WERI-Rb-1 (cell line): Measurements from ENCODE around the gene CRKL.
"Not testable (repeated sequence)": the region's sequence is repeated elsewhere in the genome, so short reads cannot be mapped to it uniquely, and the experiment has no call there.

Experiments
- DNase-seq: peaks from one replicate; pipeline ENCODE4 v3.0.0-alpha.2; 2020
- H3K27ac ChIP-seq: fragments of 250-450 bp; sonication (Bioruptor Pico); 2 replicates; pipeline ENCODE4 v1.5.1; 2020; ENCODE audit warnings: mild to moderate bottlenecking, moderate library complexity
- H3K27me3 ChIP-seq: fragments of 250-450 bp; sonication (Bioruptor Pico); 2 replicates; pipeline ENCODE4 v1.5.1; 2021; ENCODE audit warnings: mild to moderate bottlenecking, low read depth, moderate library complexity; ENCODE audit not compliant: insufficient read depth, severe bottlenecking
- H3K36me3 ChIP-seq: fragments of 250-450 bp; sonication (Bioruptor Pico); 2 replicates; pipeline ENCODE4 v1.5.1; 2020; ENCODE audit warnings: mild to moderate bottlenecking, moderate library complexity
- H3K4me3 ChIP-seq: 2 replicates; pipeline ENCODE4 v1.5.1; 2011; ENCODE audit warnings: low read depth, mild to moderate bottlenecking, control low read depth, low read length
- H3K9me3 ChIP-seq: fragments of 250-450 bp; sonication (Bioruptor Pico); 2 replicates; pipeline ENCODE4 v1.5.1; 2021; ENCODE audit warnings: mild to moderate bottlenecking, moderate library complexity; ENCODE audit not compliant: severe bottlenecking
- TF ChIP-seq, protein P1 (sequence below): IDR thresholded peaks from 2 replicates; pipeline ENCODE4 v1.5.1; 2011; ENCODE audit warnings: low read depth, mild to moderate bottlenecking, control low read depth, inconsistent platforms, low read length

CRKL gene

DNA sequence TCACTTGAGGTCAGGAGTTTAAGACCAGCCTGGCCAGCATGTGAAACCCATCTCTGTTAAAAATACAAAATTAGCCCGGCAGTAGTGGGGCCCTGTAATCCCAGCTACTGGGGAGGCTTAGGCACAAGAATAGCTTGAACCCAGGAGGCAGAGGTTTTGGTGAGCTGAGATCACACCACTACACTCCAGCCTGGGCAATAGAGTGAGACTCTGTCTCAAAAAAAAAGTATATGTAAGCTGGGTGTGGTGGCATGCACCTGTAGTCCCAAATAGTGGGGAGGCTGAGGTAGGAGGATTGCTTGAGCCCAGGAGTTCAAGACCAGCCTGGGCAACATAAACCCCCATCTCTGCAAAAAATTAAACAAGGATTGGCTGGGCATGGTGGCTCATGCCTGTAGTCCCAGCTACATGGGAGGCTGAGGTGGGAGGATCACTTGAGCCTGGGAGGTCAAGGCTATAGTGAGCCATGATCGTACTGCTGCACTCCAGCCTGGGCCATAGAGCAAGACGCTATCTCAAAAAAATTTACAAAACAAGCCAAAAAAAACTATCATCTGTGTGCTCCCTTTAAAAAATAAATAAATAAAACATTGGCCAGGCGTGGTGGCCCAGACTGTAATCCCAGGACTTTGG lies 10.8 kb downstream of the CRKL start:
- TF ChIP-seq, protein P1, sequence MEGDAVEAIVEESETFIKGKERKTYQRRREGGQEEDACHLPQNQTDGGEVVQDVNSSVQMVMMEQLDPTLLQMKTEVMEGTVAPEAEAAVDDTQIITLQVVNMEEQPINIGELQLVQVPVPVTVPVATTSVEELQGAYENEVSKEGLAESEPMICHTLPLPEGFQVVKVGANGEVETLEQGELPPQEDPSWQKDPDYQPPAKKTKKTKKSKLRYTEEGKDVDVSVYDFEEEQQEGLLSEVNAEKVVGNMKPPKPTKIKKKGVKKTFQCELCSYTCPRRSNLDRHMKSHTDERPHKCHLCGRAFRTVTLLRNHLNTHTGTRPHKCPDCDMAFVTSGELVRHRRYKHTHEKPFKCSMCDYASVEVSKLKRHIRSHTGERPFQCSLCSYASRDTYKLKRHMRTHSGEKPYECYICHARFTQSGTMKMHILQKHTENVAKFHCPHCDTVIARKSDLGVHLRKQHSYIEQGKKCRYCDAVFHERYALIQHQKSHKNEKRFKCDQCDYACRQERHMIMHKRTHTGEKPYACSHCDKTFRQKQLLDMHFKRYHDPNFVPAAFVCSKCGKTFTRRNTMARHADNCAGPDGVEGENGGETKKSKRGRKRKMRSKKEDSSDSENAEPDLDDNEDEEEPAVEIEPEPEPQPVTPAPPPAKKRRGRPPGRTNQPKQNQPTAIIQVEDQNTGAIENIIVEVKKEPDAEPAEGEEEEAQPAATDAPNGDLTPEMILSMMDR = no peak

DNA sequence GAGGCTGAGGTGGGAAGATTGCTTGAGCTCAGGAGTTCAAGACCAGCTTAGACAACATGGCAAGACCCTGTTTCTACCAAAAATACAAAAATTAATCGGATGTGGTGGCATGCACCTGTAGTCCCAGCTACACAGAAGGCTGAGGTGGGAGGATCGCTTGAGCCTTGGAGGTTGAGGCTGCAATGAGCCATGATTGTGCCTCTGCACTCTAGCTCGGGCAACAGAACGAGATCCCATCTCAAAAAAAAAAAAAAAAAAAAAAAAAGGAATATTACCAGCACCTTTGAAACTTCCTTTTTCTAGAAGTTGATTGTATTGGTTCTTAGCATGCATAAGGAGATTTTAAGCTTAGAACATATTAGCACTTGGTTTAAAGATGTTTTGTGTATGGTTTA lies 11.4 kb downstream of the CRKL start:
- DNase-seq = no peak
- TF ChIP-seq, protein P1 = no peak
- no peaks in the 10 kb centered on the region for H3K9me3 ChIP-seq
- no peaks in the 10 kb centered on the region for H3K27me3 ChIP-seq
- no peak overlapping the region for H3K4me3 ChIP-seq
- peaks cover 64% of the 10 kb centered on the region for H3K36me3 ChIP-seq
- H3K27ac ChIP-seq = no peak overlapping the region; the same call in 1 of the 2 replicates

More for the DNA sequence above, 10.8 kb downstream of the CRKL start:
- Histone ChIP-seq H3K4me3 (no peak overlapping the region), H3K9me3 (no peaks in the 10 kb centered on the region), H3K27me3 (no peaks in the 10 kb centered on the region), H3K27ac (peak overlapping the region; percentile 33; the same call in 1 of the 2 replicates), H3K36me3 (peaks cover 61% of the 10 kb centered on the region)
- peak; percentile 46 for DNase-seq

DNA sequence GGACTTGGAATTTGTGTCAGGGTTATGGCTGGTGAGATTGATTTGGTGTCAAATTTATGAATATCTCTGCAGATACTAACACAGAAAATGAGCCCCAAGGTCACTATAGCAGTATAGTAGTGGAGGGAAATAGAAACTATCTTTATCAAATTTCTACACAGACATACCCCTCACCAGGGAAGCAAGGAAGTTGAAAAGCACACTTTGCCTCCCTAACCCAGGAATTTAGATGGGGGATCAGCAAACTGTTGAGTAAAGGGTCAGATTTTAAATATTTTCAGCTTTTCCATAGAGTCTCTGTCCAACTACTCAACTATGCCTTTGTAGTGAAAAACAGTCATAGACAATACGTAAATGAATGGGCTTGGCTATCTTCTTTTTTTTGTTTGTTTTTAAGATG lies 12.8 kb downstream of the CRKL start:
- Histone ChIP-seq H3K27ac (no peak overlapping the region), H3K27me3 (no peaks in the 10 kb centered on the region), H3K9me3 (no peaks in the 10 kb centered on the region), H3K4me3 (no peak overlapping the region), H3K36me3 (peaks cover 67% of the 10 kb centered on the region)
- TF ChIP-seq, protein P1 = no peak
- no peak for DNase-seq

- H3K36me3 ChIP-seq = peaks cover 66% of the 10 kb centered on the region
- H3K27me3 ChIP-seq, DNase-seq, H3K4me3 ChIP-seq, H3K27ac ChIP-seq, H3K9me3 ChIP-seq: not testable (repeated sequence)
Measured at GRCh38 chr22:20930435-20930834, 13.2 kb downstream of the CRKL start.

- no peak for DNase-seq
- peaks cover 70% of the 10 kb centered on the region for H3K36me3 ChIP-seq
- no peaks in the 10 kb centered on the region for H3K27me3 ChIP-seq
- TF ChIP-seq, protein P1 = no peak
- no peaks in the 10 kb centered on the region for H3K9me3 ChIP-seq
- no peak overlapping the region for H3K27ac ChIP-seq
- no peak overlapping the region for H3K4me3 ChIP-seq
Measured at GRCh38 chr22:20931126-20931654, 14.0 kb downstream of the CRKL start.

DNA sequence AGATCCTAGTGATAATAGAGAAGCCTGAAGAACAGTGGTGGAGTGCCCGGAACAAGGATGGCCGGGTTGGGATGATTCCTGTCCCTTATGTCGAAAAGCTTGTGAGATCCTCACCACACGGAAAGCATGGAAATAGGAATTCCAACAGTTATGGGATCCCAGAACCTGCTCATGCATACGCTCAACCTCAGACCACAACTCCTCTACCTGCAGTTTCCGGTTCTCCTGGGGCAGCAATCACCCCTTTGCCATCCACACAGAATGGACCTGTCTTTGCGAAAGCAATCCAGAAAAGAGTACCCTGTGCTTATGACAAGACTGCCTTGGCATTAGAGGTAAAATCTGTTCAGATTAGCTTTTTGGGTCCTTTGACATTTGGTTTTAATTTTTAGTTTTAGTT lies 16.7 kb downstream of the CRKL start:
- no peak overlapping the region for H3K4me3 ChIP-seq
- no peaks in the 10 kb centered on the region for H3K9me3 ChIP-seq
- H3K27ac ChIP-seq = no peak overlapping the region
- TF ChIP-seq, protein P1 = no peak
- H3K27me3 ChIP-seq = no peaks in the 10 kb centered on the region
- no peak for DNase-seq
- H3K36me3 ChIP-seq = peaks cover 85% of the 10 kb centered on the region

GRCh38 chr22:20935049-20935448 lies 17.8 kb downstream of the CRKL start:
- H3K27me3 ChIP-seq, H3K27ac ChIP-seq, H3K9me3 ChIP-seq, DNase-seq, H3K4me3 ChIP-seq: not testable (repeated sequence)
- H3K36me3 ChIP-seq = peaks cover 81% of the 10 kb centered on the region

GRCh38 chr22:20935780-20936539 lies 18.8 kb downstream of the CRKL start:
- H3K4me3 ChIP-seq, H3K9me3 ChIP-seq, H3K27ac ChIP-seq, DNase-seq, H3K27me3 ChIP-seq: not testable (repeated sequence)
- H3K36me3 ChIP-seq = peaks cover 83% of the 10 kb centered on the region
